Ishikawa (cell line): Measurements from ENCODE around the gene CA14.

ENCODE experiments used
- CEBPB ChIP-seq: IDR thresholded peaks from 2 replicates; pipeline ENCODE4 v1.6.1; 2012
- CREB1 ChIP-seq: IDR thresholded peaks from 2 replicates; pipeline ENCODE4 v1.6.1; 2012; ENCODE audit warnings: low read depth
- EGR1 ChIP-seq: IDR thresholded peaks from 2 replicates; pipeline ENCODE4 v1.6.1; 2012
- EP300 ChIP-seq: IDR thresholded peaks from 2 replicates; pipeline ENCODE4 v1.6.1; 2012; ENCODE audit warnings: borderline replicate concordance
- FOXM1 ChIP-seq: IDR thresholded peaks from 2 replicates; pipeline ENCODE4 v1.6.1; 2012; ENCODE audit warnings: low read depth, borderline replicate concordance
- MAX ChIP-seq: IDR thresholded peaks from 2 replicates; pipeline ENCODE4 v1.6.1; 2012
- NFIC ChIP-seq: IDR thresholded peaks from 2 replicates; pipeline ENCODE4 v1.6.1; 2012
- RAD21 ChIP-seq: IDR thresholded peaks from 2 replicates; pipeline ENCODE4 v1.6.1; 2012; ENCODE audit warnings: low read depth
- REST ChIP-seq: IDR thresholded peaks from 2 replicates; pipeline ENCODE4 v1.6.1; 2012; ENCODE audit warnings: low read depth, mild to moderate bottlenecking
- TAF1 ChIP-seq: IDR thresholded peaks from 2 replicates; pipeline ENCODE4 v1.6.1; 2012; ENCODE audit warnings: low read depth, mild to moderate bottlenecking
- TCF12 ChIP-seq: IDR thresholded peaks from 2 replicates; pipeline ENCODE4 v1.6.1; 2012; ENCODE audit warnings: low read depth
- TEAD4 ChIP-seq: IDR thresholded peaks from 2 replicates; pipeline ENCODE4 v1.6.1; 2012
- USF1 ChIP-seq: IDR thresholded peaks from 2 replicates; pipeline ENCODE4 v1.6.1; 2012
- YY1 ChIP-seq: IDR thresholded peaks from 2 replicates; pipeline ENCODE4 v1.6.1; 2012; ENCODE audit warnings: low read depth
- ZBTB7A ChIP-seq: IDR thresholded peaks from 2 replicates; pipeline ENCODE4 v1.6.1; 2012; ENCODE audit warnings: low read depth

Gene CA14

GRCh38 chr1:150273311-150273710 is 15.7 kb downstream of the CA14 start:
- TF ChIP-seq MAX = no peak
- TF ChIP-seq EP300 = no peak
- no peak for TF ChIP-seq TEAD4
- TF ChIP-seq RAD21 = no peak
- no peak for TF ChIP-seq USF1

- TF ChIP-seq MAX (no peak), FOXM1 (no peak), CEBPB (no peak), TEAD4 (no peak), REST (no peak), YY1 (no peak), EGR1 (no peak), RAD21 (no peak), TCF12 (no peak), USF1 (no peak), ZBTB7A (no peak), CREB1 (no peak), NFIC (no peak), TAF1 (no peak), EP300 (no peak)
Observed at GRCh38 chr1:150280138-150280707, 22.6 kb downstream of the CA14 start.

GRCh38 chr1:150281221-150281757 is 23.7 kb downstream of the CA14 start:
- no peak for TF ChIP-seq NFIC
- TF ChIP-seq RAD21 = peak; percentile 63

- TF ChIP-seq USF1 (peak; percentile 89), NFIC (no peak), EP300 (no peak), FOXM1 (no peak), MAX (peak; percentile 94), TEAD4 (peak; percentile 16; the same call in 1 of the 2 replicates)
Observed at GRCh38 chr1:150281758-150282557, 24.4 kb downstream of the CA14 start, which contains the start of gene CIART. Gene CIART (plus strand): TSS chr1:150282554. CDS start chr1:150283268, 714 bp downstream.

GRCh38 chr1:150282558-150282958 is 25.0 kb downstream of the CA14 start:
- TF ChIP-seq EGR1 (0 out of 2 replicates have a peak, but pooled peaks have one; percentile 51), CREB1 (no peak), FOXM1 (no peak), MAX (peak; percentile 47), YY1 (no peak), USF1 (peak; percentile 64; the same call in 1 of the 2 replicates), NFIC (0 out of 2 replicates have a peak, but pooled peaks have one; percentile 20), TAF1 (0 out of 2 replicates have a peak, but pooled peaks have one; percentile 16), CEBPB (no peak), ZBTB7A (no peak), RAD21 (no peak)

GRCh38 chr1:150283260-150283659 is 25.7 kb downstream of the CA14 start:
- TF ChIP-seq ZBTB7A = no peak
- TF ChIP-seq NFIC = no peak
- no peak for TF ChIP-seq EP300
- no peak for TF ChIP-seq TEAD4
- no peak for TF ChIP-seq FOXM1
- no peak for TF ChIP-seq CREB1
- TF ChIP-seq TAF1 = no peak
- TF ChIP-seq RAD21 = no peak
- TF ChIP-seq EGR1 = no peak
- TF ChIP-seq TCF12 = no peak
- no peak for TF ChIP-seq REST
- TF ChIP-seq YY1 = no peak
- TF ChIP-seq MAX = no peak
- TF ChIP-seq CEBPB = no peak
- no peak for TF ChIP-seq USF1
